T47D (cell line): Measurements from ENCODE around the gene RNF126.
"Not testable (repeated sequence)": the region's sequence is repeated elsewhere in the genome, so short reads cannot be mapped to it uniquely, and the experiment has no call there.

Experiments
- DNase-seq, 2 experiments: peaks; one replicate each; pipeline versions ENCODE4 v3.0.0 to v3.0.0-alpha.2; 2011 to 2012; ENCODE audit warnings: low read depth in 1 of 2, low spot score in 1 of 2
- JUND ChIP-seq: IDR thresholded peaks from 2 replicates; pipeline ENCODE4 v1.6.1; 2012; ENCODE audit warnings: low read depth
- in situ Hi-C: cut with HindIII; loops from 2 replicates; pipeline ENCODE4 v1.10.0; 2016; ENCODE audit warnings: low sequenced_read_pairs, low pct_unique_long_range_greater_than_20kb

RNF126 gene

GRCh38 chr19:680287-681028 lies 17.4 kb upstream of the RNF126 start:
- no peak for TF ChIP-seq JUND
- peak; percentile 95 to 97 for DNase-seq
- in situ Hi-C loops: no loop called here

GRCh38 chr19:679418-680286 lies 16.6 kb upstream of the RNF126 start:
- TF ChIP-seq JUND: no peak
- peak; percentile 30 to 39 for DNase-seq
- in situ Hi-C loops: no loop called here

- TF ChIP-seq JUND: no peak
- in situ Hi-C loops: no loop called here
- no peak for DNase-seq
These were observed 15.9 kb upstream of the RNF126 start for GRCh38 chr19:678791-679388.

- no peak for TF ChIP-seq JUND
- DNase-seq: peak; percentile 54 to 61
- in situ Hi-C loops: no loop called here
These were observed 14.8 kb upstream of the RNF126 start for GRCh38 chr19:677601-678436.

- TF ChIP-seq JUND: no peak
- DNase-seq: peak; percentile 57 to 68
- in situ Hi-C loops: no loop called here
These were observed 14.2 kb upstream of the RNF126 start for GRCh38 chr19:677201-677600.

- peak; percentile 30 to 46 for DNase-seq
- in situ Hi-C loops: no loop called here
- no peak for TF ChIP-seq JUND
These were observed 13.5 kb upstream of the RNF126 start, which contains the start of gene FSTL3 for GRCh38 chr19:676339-677105. Gene FSTL3 (plus strand): TSS chr19:676392. CDS start chr19:676424, 32 bp downstream.

- DNase-seq: no peak
- TF ChIP-seq JUND: no peak
- in situ Hi-C loops: no loop called here
These were observed 13.0 kb upstream of the RNF126 start for GRCh38 chr19:676007-676338.

GRCh38 chr19:674282-675151 lies 11.5 kb upstream of the RNF126 start:
- no peak for DNase-seq
- no peak for TF ChIP-seq JUND
- in situ Hi-C loops: no loop called here

- no peak for DNase-seq
- in situ Hi-C loops: no loop called here
- TF ChIP-seq JUND: no peak
These were observed 7.6 kb upstream of the RNF126 start for GRCh38 chr19:670609-671075.

- in situ Hi-C loops, DNase-seq: not testable (repeated sequence)
These were observed 5.8 kb upstream of the RNF126 start for GRCh38 chr19:668675-669434.

- DNase-seq, in situ Hi-C loops: not testable (repeated sequence)
These were observed 4.1 kb upstream of the RNF126 start for GRCh38 chr19:666985-667573.
